RPMI7951 (cell line): ENCODE results near the gene SPARC. TPM values are rescaled to one million over a fixed set of nuclear protein-coding genes. Genes with fewer than 3 reads are reported as not detected.

Experiments
- DNase-seq: peaks from one replicate; pipeline ENCODE4 v3.0.0-alpha.2; 2012; ENCODE audit warnings: low read depth
- total RNA-seq: library from RNA; depleted of rRNA; stranded (reverse); fragments of >200 nt; shearing (Covaris generic); gene quantifications from 2 replicates; pipeline ENCODE4 v1.2.3, GENCODE V29; 2014

The SPARC gene
- total RNA-seq, 1 experiment from 2014 or later, result 3,437 TPM

GRCh38 chr5:151679421-151680155 lies 7.1 kb downstream of the SPARC start:
- no peak for DNase-seq

GRCh38 chr5:151678713-151679112 lies 8.0 kb downstream of the SPARC start:
- no peak for DNase-seq

GRCh38 chr5:151677776-151678545 lies 8.8 kb downstream of the SPARC start:
- peak; percentile 59 for DNase-seq

GRCh38 chr5:151676719-151677118 lies 10.0 kb downstream of the SPARC start:
- DNase-seq, result no peak

- no peak for DNase-seq
These were observed 10.4 kb downstream of the SPARC start for GRCh38 chr5:151676314-151676712.

GRCh38 chr5:151675611-151676313 lies 11.0 kb downstream of the SPARC start:
- DNase-seq, result peak; percentile 46

GRCh38 chr5:151674626-151675610 lies 11.8 kb downstream of the SPARC start:
- no peak for DNase-seq

- DNase-seq, result no peak
These were observed 13.3 kb downstream of the SPARC start for GRCh38 chr5:151673421-151673820.

GRCh38 chr5:151672516-151672915 lies 14.2 kb downstream of the SPARC start:
- DNase-seq, result no peak

GRCh38 chr5:151671950-151672349 lies 14.8 kb downstream of the SPARC start:
- peak; percentile 85 for DNase-seq

GRCh38 chr5:151670953-151671636 lies 15.6 kb downstream of the SPARC start:
- DNase-seq, result peak; percentile 65

- DNase-seq, result no peak
These were observed 16.5 kb downstream of the SPARC start for GRCh38 chr5:151670083-151670686.

- DNase-seq, result no peak
These were observed 19.6 kb downstream of the SPARC start for GRCh38 chr5:151667083-151667482.

- no peak for DNase-seq
These were observed 21.1 kb downstream of the SPARC start for GRCh38 chr5:151665613-151666012.

GRCh38 chr5:151664694-151665585 lies 21.8 kb downstream of the SPARC start:
- peak; percentile 87 for DNase-seq

- peak; percentile 53 for DNase-seq
These were observed 23.0 kb downstream of the SPARC start for GRCh38 chr5:151663617-151664293.

- DNase-seq, result no peak
These were observed 23.9 kb downstream of the SPARC start for GRCh38 chr5:151662805-151663204.

GRCh38 chr5:151661968-151662732 lies 24.6 kb downstream of the SPARC start:
- no peak for DNase-seq
